CD4-positive, alpha-beta T cell treated with Interleukin-10 for 1 hour (primary cell): ENCODE measurements around the gene GPX2.

Experiments used
- DNase-seq: peaks from one replicate; pipeline ENCODE4 v3.0.0-alpha.2; 2020

GPX2 gene

DNA sequence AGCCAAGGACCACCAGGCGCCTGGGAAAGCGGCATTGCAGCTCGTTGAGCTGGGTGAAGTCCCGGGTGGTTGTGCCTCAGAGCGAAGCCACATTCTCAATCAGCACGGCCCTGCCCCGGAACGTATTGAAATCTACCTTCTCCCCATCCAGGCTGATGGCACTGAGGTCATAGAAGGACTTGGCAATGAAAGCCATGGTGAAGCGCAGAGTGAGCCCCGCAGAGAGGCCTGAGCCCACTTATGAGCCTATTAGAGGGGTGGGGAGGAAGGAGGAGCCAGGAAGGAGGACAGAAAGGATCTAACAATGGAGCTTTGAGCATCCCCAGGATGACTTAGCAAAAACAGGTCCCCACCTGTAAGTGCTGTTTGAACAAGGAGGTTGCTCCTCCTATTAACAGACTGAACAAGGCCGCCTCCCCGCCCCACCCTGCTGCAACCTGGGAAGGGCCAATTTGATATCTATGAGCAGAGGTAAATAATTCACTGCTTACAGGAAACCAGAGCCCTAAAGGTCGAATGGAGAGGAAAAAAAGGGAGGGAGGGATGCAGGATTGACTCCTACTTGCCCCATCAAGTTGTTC, at the start of gene GPX2:
Gene GPX2, minus strand, starts transcription at position 215 of the 581 bp plus-strand sequence. Its CDS starts 19 bp downstream, at position 196.
- no peak for DNase-seq

DNA sequence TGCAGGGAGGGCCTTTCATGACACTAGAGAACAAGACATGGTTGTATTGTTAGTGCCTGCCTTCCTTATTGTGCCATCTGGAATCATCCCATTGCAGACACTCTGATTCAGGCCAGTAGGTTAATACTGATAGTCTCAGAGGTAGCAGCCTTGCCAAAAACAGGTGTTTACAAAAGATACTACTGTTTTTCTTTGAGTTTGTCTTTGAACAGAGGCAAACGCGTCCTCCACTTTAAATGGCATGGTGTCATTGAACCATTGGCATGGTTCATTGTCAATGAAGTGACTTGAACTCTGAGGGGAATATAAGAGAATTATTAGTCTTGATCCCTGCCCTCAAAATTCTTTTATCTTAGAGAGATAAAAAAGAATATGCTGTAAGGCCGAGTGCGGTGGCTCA, 48.4 kb upstream of the GPX2 start:
- DNase-seq: no peak

DNA sequence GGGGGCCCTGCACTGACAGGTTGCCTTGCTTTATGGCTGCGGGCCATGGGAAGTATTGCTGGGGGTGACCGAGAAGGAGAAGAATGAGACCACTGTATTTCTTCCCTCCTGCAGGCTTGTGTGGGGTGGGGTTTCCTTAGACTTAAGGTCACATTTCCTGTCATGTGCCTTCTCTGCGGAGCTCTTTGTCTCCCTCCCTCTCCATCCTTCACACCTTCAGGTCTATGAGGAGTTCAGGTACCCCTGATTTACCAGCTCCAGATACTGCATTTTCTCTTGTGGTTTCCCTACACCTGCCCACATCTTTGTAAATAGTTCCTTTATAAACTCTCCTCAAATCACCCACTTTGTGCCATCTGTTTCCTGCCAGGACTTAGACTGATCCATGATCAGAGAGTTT, 47.8 kb upstream of the GPX2 start:
- DNase-seq: peak; percentile 40

DNA sequence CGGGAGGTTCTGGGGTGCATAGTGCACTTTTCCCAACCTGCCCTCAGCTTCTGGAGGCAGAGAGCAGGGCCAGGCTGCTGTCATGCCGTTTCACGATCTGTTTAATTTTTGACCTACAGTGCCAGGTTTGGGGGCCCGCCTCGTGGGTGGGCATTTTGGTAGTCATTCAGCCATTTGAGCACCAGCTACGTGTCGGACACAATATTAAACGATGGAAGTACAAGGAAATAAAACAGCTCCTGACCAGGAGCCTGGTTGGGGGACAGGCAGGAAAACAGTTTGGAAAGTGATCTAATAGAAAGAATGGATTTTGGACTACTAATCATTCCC, 44.9 kb upstream of the GPX2 start:
- no peak for DNase-seq

DNA sequence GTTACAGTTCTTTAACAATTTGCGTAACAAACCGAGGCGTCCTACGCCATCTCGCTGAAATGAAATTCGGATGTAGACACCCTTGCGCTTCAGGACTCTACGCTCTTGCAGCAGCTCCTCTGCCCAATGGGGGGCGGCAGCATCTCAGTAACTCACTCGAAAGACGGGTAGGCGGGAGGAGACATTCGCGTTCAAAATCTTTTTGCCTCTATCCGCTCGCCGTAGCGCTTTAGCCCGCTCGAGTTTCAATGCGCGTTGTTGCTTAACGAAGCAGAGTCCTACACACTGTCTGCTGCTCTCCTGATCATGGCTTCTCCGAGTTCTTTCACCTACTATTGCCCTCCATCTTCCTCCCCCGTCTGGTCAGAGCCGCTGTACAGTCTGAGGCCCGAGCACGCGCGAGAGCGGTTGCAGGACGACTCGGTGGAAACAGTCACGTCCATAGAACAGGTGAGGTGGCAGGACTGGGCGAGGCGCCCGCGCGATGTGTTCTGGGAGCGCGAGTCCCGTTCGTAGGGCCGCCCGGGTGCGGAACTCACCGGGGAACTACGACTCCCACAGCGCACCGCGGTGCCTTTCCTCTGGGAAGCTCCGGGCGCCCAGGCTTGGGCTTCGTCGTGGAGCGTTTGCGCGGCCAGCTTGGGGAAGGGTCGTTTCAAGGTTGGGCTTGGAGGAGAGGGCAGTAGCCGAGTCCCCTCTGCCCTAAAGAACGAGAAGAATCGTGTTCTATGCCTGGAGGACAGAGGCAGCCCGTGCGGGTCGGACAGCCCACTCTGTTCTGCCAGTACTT, 44.3 kb upstream of the GPX2 start, which contains the start of gene FNTB:
Gene FNTB, plus strand, starts transcription at position 248 of the 790 bp plus-strand sequence. Its CDS starts 59 bp downstream, at position 307.
- peak; percentile 95 for DNase-seq

DNA sequence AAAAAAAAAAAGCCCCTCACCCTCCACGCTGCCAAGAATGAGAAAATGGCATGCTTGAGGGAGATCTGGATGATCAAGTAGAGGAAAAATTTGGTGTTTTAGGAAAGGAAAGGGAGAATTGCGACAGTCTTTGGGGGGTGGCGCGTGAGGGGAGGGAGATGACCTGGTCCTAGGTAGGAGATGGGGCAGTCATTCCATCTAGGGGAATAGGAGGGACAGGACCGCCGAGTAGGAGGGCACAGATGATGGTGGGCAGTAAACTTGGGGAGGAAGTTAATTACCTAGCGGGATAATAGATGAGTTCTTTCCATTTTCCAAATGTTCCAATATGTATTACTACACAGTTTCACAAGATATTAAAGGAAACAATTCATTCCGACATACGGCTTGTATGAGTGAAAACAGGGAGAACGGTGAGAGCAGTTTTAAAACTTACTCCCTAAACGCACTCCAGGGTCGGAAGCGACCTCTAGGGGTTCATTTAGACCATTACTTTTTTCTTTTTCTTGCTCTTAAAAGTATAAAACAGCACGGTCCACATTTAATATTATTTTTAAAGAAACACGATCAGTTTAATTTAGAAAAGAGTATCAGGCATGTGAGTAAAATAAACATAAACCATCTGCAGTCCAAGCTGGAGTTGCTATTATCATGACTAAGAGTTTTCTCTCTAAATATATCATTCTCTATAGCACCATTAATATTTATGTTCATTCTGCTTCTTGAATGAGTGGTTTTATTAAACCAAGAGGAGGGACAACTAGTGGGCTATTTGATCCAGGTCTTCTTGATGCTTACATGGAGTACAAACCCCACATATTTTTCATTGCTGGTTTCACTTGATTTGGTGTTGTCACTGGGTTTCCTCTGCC, 41.1 kb upstream of the GPX2 start:
- peak; percentile 72 for DNase-seq

DNA sequence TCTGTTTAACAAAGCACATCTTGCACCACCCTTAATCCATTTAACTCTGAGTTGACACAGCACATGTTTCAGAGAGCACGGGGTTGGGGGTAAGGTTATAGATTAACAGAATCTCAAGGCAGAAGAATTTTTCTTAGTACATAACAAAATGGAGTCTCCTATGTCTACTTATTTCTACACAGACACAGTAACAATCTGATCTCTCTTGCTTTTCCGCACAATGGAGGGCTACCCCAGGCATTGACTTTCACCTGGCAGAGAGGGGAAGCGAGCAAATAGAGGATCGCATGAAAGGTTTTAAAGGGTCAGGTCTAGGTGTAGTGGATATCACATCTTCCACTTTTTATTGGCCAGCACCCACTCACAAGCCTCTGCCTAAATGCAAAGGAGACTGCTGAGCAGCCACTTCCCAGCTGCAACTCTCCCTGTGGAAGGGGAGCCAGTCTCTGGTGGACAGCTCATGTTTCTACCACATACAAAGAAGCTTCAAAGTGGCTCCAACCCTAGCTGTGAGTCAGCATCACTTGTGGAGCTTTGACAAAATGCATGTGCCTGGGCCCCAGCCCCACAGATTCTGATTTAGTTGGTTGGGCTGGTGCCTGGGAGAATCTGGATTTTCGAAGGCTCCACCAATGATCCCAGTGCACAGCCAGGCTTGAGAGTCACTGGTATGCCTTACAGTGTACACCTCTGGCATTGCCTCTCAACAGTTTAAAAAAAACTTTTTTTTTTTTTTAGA, 37.0 kb upstream of the GPX2 start:
- no peak for DNase-seq

DNA sequence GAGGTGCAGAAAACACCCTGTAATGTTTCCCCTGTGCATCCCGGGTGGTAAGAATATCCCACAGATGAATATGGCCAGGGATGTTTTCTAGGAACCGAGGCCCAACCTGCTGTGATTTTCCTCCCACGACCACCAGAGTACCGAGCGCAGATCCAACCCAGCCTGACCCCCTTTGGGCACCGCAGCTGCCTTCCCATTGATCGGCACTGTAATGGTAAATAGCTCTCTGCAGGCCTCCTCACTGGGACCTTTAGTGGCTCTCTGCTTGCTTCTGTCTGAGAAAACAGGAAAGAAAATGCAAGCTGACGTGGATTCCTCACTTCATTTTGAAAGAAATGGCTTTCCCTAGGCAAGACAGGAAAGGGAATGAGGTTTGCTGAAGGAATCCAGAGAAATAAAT, 32.0 kb upstream of the GPX2 start:
- DNase-seq: no peak

DNA sequence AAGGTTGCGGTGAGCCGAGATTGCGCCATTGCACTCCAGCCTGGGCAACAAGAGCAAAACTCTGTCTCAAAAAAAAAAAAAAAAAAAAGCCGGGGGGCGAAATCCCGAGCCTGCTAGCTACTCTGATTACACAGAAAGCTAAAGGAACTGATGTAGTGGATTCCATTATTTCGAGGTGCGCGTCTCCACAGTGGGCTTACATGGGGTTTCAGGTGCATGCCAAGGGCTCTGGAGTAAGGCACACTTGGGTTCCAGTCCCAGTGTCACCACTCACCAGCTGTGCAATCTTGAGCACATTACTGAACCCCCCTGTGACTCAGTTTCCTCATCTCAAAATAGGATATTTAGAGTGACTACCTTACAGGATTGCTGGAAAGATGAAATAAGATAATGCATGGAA, 31.3 kb upstream of the GPX2 start:
- DNase-seq: no peak

DNA sequence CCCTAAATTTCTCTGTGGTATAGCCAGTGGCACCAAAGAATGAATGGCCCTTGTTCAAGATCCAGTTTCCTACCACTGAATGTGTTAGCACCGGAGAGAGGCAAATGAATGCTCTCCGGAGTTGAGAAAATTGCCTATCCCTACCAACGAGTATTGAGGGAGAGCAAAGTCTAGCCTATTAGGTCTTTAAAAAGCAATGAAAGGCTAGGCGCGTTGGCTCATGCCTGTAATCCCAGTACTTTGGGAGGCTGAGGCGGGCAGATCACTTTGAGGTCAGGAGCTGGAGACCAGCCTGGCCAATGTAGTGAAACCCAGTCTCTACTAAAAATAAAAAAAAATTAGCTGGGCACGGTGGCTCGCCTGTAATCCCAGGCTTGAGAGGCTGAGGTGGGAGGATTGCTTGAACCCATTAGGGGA, 30.5 kb upstream of the GPX2 start:
- no peak for DNase-seq

DNA sequence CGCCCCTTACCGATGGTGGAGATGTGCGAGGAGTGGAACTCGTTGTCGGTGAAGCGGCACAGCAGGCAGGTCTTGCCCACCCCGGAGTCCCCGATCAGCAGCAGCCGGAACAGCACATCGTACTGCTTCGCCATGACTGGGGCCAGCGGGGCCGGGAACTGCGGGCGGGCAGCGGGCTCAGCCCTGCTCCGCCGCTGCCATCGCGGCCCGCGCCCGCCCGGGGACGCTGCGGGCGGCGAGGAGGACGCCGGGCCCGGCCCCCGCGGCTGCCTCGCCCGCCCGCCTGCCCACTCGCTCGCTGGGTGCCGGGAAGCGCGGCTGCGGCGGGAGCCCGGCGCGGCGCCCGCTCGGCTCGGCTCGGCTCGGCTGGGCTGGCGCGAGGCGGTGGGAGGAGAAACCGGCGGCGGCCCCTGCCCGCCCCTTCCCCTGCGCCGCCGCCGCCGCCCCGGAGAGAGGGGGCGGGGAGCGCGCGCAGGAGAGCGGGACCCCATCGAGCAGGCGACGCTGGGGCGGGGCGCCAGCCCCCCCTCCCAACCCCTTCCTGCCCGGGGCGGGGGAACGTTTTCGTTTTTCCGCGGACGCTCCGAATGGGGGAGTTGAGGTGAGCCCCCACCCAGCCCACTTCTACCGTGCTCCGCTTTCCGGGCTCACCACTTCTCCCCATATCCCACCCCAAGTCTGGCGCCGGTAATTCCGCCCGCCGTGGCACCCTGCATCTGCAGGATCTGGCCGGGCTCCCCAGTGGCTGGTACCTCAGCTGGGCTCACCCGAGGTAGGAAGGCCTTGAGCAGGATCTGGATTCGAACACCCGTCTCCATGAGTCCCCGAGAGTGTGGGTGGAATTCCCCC, 29.6 kb upstream of the GPX2 start, which contains the start of gene RAB15:
Gene RAB15, minus strand, starts transcription at position 394 of the 849 bp plus-strand sequence. Its CDS starts 260 bp downstream, at position 134.
- peak; percentile 53 for DNase-seq

DNA sequence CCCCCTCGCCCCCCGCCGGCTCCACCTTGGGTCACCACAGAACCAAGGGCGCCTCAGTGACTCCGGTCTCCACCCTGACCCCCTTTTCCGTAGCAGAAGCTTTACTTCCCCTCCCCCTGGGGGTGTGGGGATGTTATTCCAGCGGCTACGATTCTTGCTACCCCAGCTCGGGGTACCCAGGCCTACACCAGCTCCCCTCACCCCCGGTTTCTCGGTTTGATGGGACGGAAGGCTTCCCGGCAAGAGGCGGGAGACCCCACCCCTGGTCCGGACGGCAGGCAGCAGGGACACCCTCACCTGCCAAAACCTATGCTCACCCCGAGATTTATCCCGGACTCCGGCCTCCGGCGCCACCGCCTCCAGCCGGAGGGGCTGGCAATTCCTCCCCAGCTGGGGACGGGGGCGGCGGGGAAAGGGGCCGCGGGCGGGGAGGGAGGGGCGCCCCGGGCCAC, 29.0 kb upstream of the GPX2 start:
- no peak for DNase-seq

DNA sequence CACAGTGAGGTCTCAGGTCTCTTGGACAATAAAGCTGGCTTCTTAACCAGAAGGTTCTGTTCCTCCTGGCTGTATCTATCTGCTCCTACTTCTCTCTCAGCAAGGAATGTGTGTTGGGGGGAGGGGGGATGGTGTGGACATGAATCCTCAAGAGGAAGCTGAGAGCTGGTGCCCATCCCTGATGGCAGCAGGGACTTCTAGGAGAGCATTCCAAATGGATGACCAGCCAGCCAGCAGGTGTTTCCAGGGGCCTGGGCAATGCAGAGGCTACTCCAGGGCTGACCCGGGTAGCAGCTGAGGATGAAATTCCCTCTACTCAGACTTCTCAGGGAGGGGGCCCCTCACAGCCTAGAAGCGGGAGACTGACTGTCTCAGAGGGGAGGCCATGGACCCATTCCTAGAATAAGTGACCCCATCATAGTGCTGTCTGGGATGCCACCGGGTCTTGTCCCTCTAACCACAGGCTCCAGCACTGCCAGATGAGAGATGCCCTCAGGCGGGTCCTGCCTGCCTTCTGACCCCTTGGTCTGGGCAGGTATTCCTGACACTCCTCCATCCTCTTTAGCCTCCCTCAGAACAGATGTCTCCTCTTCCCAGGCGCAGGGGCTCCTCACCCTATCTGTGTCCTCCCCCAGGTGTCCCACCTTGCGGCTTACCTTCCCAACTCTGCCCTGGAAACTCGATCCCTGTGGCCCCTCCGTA, 28.4 kb upstream of the GPX2 start:
- no peak for DNase-seq

DNA sequence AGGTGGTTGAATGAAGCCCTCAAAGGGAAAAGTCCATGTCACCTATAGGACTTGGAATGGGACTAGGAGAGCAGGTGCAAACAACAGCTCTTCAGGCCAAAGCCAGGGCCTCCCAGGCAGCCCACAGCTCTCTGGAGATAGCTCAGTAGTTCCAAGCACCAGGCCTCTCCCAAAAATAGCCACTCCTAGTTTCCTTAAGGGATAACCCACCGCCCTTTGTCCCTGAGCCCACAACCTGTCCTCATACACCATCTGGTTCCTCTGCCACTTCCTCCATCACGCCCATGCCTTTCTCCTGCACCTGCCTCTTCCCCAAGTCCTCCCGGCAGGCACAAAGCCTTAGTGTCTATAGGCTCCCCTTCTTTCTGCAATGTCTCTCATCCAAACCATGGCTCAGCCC, 27.5 kb upstream of the GPX2 start:
- no peak for DNase-seq

DNA sequence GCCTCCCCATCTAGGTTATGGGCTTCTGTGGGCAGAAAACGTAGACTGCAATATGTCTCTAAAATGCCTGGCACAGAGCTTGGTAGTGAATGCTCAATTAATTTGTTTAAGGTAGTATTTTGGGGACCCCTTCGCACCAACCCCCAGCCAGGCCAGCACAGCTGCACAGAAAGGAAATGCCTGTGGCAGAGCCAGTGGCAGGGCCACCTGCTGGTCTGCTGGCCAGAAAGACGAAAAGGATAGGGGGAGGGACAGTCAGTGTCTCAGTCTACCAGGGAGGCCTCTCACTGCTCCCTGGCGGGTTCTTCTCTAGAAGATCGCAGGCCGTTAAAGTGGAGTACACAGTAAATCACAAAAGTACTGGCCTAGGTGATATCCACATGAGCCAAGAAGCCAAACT, 26.1 kb upstream of the GPX2 start:
- DNase-seq: no peak

DNA sequence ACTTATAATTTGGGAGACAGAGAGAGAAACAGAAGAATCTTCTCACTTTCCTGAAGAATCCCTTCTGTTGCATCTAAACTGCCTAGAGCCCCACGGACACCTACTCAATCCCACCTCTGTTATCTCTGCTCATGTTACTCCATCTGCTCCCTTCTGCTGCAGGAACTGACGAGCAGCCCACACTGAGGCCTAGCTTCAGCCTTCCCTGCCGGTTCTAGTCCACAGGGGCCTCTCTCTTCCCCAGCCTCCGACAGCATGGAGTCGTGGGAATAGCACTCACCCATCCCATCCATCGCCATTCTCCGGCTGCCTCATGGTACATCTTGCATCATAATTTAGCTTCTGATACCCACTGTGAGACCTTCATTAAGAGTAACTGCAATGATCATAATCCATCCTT, 25.6 kb upstream of the GPX2 start:
- DNase-seq: no peak

DNA sequence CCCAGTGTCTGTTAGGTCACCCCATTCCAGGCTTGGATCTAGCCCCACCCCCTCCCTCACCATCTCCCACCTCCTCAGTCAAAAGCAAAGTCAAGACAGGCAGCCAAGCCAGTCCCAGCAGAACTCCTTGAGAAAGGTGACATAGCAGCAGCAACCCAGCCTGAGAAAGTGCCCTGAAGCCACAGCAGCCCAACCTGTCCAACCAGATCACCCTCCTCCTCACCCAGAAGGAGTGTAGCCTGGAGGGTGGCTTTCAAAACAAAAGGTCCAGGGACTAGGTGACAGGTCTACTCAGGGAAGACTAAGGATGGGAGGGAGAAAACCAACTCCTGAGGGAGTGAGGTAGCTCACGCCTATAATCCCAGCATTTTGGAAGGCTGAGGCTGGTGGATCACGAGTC, 24.4 kb upstream of the GPX2 start:
- no peak for DNase-seq

DNA sequence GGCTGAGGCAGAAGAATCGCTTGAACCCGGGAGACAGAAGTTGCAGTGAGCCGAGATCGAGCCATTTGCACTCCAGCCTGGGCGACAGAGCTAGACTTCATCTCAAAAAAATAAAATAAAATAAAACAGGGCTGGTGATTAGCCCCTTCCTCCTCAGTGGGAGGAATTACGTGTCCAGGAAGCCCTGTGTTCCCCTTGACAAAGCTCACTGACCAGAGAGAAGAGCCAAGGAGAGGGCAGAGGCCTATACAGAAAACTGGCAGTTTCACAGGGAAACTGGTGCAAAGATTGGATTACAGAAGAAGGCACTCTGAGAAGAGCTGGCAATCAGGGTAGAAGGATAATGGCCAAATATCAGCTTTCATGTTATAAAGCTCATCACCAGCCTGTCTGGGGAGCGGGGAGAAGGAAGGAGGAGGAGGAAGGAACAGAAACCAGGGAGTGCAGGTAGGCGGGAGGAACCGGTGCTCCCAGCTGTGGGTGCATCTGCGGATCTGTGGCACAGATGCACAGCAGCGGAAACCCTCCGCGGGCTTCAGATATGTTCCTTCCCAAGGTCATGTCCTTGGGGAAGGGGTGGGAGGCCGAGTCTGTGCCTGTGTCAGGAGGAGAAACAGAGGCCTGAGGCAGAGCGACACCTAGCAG, 22.9 kb upstream of the GPX2 start:
- no peak for DNase-seq

DNA sequence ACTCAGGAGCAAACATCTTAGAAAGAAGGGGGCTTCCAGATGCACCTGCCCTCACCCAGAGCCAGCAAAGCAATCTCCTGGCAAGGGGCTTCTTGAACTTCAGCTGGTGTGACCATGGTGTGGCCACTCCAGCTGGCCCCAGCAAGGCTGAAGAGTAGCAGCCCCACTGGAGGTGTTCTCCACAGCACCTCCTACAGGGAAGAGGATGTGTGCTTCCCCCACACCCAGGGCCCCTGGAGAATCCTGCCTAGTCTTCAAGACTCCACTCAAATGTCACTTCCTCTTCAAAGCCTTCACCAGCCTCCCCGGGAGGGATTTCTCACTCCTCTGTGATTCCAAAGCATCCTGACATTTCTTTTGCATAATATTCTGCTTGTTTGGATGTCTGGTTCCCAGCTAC, 21.1 kb upstream of the GPX2 start:
- DNase-seq: no peak

DNA sequence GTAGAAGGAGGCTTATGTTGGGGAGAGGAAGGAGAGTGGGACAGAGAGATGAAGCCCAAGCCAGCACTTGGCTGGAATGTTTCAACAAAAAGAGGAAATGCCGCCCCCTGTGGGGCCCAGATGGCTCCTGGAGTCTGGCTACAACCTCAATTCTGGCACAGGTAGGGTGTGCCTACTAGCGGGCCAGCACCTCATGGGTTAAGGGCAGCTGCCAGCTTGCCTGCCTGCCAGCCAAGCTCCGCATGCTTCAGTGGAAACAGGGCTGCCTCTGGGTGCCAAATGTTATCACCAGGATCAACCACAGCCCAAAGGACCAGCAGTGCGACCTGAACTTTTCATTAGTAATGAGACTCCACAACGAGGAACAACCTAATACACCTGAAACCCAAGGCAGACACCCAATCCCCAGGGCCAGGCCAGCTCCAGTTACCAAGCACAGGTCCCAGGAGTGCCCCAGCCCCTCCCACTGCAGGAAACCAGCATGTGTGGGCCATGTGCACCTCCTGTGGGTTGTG, 18.3 kb upstream of the GPX2 start:
- DNase-seq: no peak
